BJ (cell line): ENCODE measurements around the gene DCUN1D4. TPM values are rescaled to one million over a fixed set of nuclear protein-coding genes. Genes with fewer than 3 reads are reported as not detected.
A peak's percentile ranks its signal among the peaks of the same experiment; 100 is the strongest.

Experiments
- CTCF ChIA-PET: fragments of 350-600 bp; formaldehyde crosslinking; extraction: SDS; loops from one replicate; lab custom pipeline; 2021; ENCODE audit warnings: antibody characterized with exemption, inconsistent platforms; lab: Yijun Ruan, JAX
- POLR2A ChIA-PET: fragments of 300-600 bp; sonication (Branson Sonifier 250); formaldehyde crosslinking; extraction: SDS; loops from one replicate; lab custom pipeline; 2021; ENCODE audit warnings: antibody characterized with exemption; lab: Charles Lee
- DNase-seq: peaks from one replicate; pipeline ENCODE4 v3.0.0-alpha.2; 2011; ENCODE audit warnings: low read depth
- H3K27me3 ChIP-seq: 2 replicates; pipeline ENCODE4 v1.6.0; 2011; ENCODE audit warnings: low read length; ENCODE audit not compliant: control insufficient read depth, insufficient read depth
- H3K36me3 ChIP-seq: 2 replicates; pipeline ENCODE4 v1.5.1; 2011; ENCODE audit warnings: low read length; ENCODE audit not compliant: control insufficient read depth, insufficient read depth
- H3K4me3 ChIP-seq: 2 replicates; pipeline ENCODE4 v1.5.1; 2011; ENCODE audit warnings: low read depth, mild to moderate bottlenecking, control low read depth, low read length
- polyA plus RNA-seq: library from polyadenylated mRNA; depleted of rRNA; stranded (reverse); fragments of >200 nt; gene quantifications from 2 replicates; pipeline ENCODE4 v1.2.3, GENCODE V29; 2011
- TF ChIP-seq, protein P1 (sequence below): IDR thresholded peaks from 2 replicates; pipeline ENCODE4 v1.5.1; 2011; ENCODE audit warnings: low read depth, mild to moderate bottlenecking, control low read depth, inconsistent platforms, low read length, moderate library complexity; ENCODE audit not compliant: insufficient read depth

DCUN1D4 gene
- polyA plus RNA-seq, 1 experiment = 50.7 TPM

DNA sequence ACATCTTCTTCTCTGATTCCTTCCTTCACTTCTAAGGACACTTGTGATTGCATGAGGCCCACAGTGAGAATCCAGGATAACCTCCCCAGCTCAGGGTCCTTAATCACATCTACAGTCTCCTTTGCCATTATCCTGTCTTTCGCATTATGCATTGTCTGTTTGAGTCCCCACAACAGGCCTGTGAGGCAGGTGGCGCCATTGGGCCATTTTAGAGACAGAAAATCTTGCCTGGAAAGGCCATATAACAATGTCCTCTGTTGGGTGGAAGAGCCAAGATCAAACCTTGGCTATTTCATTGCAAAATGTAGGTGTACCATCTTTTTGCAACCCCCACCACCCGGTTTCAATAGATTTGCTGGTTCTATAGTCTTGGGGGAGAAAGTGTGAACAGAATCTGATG, 11.8 kb upstream of the DCUN1D4 start:
- H3K36me3 ChIP-seq = no peaks in the 10 kb centered on the region
- DNase-seq = no peak
- H3K27me3 ChIP-seq = peaks cover 1% of the 10 kb centered on the region; the same call in 1 of the 2 replicates
- H3K4me3 ChIP-seq = no peak overlapping the region
- ChIA-PET POLR2A (no interaction called here), CTCF (interaction anchor here (0.6 to 2.1 kb wide), 6 partner anchors 10 to 259 kb away, joined by 3 to 8 read pairs (median 4); no protein-coding TSS in a partner anchor)
- TF ChIP-seq, protein P1, sequence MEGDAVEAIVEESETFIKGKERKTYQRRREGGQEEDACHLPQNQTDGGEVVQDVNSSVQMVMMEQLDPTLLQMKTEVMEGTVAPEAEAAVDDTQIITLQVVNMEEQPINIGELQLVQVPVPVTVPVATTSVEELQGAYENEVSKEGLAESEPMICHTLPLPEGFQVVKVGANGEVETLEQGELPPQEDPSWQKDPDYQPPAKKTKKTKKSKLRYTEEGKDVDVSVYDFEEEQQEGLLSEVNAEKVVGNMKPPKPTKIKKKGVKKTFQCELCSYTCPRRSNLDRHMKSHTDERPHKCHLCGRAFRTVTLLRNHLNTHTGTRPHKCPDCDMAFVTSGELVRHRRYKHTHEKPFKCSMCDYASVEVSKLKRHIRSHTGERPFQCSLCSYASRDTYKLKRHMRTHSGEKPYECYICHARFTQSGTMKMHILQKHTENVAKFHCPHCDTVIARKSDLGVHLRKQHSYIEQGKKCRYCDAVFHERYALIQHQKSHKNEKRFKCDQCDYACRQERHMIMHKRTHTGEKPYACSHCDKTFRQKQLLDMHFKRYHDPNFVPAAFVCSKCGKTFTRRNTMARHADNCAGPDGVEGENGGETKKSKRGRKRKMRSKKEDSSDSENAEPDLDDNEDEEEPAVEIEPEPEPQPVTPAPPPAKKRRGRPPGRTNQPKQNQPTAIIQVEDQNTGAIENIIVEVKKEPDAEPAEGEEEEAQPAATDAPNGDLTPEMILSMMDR = peak; percentile 74

DNA sequence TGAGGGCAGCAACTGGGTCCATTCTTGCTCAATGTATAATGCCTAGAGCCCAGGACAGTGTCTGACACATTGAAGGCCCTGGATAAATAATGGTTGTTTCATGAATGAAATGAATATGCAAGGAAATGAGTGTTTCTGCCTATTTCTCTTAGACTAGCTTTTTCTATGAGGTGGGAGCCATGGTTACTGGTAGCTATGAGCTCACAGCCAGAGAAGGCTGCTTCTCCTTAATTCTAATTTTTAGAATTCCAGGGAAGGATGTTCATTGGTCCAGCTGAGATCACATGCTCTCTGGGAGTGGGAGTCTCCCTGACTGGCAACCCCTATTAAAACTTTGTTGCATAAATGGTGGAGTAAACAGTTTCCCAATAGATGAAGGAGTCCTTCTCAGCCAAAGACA, 9.7 kb upstream of the DCUN1D4 start:
- H3K36me3 ChIP-seq = no peaks in the 10 kb centered on the region
- TF ChIP-seq, protein P1 = no peak
- POLR2A ChIA-PET = no interaction called here
- CTCF ChIA-PET = interaction anchor here (0.5 to 1.3 kb wide), 2 partner anchors 75 to 205 kb away, joined by 3 read pairs; partner anchors contain the start of gene SGCB
- DNase-seq = no peak
- no peak overlapping the region for H3K4me3 ChIP-seq
- 0 out of 2 replicates have a peak, but pooled peaks cover 1% of the 10 kb centered on the region for H3K27me3 ChIP-seq

DNA sequence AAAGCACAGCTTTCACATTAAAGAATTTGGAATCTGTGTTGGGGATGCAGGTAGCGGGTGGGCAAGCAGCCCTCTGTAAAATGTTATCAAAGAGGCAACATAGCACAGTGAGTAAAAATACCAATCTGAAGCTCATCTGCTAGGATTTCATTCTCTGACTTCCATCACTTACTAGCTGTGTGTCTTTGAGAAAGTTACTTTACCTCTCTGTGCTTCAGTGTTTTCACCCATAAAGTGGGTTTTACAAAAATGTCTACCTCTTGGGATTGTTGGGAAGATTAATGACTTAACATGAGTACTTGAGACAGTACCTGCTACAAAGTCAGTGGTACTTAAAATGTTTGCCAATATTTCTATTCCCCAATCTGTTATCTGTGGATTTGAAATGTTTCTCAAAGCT, 7.9 kb upstream of the DCUN1D4 start:
- POLR2A ChIA-PET = no interaction called here
- Histone ChIP-seq H3K36me3 (no peaks in the 10 kb centered on the region), H3K27me3 (0 out of 2 replicates have a peak, but pooled peaks cover 1% of the 10 kb centered on the region), H3K4me3 (no peak overlapping the region)
- no peak for DNase-seq
- TF ChIP-seq, protein P1 = no peak
- CTCF ChIA-PET = interaction anchor here (1.4 kb wide), 1 partner anchor 191 kb away, joined by 4 read pairs; no protein-coding TSS in a partner anchor

DNA sequence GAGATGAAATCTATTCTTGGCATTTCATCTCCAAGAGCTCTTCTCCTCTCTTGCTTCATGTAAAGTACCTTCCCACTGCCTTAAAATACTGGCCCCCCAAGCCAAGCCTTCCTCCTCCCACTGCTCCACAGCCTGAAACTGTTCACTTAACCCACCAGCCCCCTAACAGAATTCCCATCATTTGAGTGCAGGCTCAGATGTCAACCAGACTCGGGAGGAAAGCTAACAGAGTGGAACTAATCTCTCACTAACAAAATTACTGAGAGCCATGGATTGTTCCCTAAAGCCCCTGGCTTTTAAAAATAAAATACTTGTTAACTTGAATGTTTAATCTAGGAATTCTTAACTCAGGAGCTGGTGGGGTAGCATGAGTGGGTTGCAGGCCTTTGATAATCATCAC, 7.1 kb upstream of the DCUN1D4 start:
- no peak for DNase-seq
- ChIA-PET POLR2A (no interaction called here), CTCF (interaction anchor here (1.4 kb wide), 1 partner anchor 191 kb away, joined by 4 read pairs; no protein-coding TSS in a partner anchor)
- Histone ChIP-seq H3K36me3 (no peaks in the 10 kb centered on the region), H3K27me3 (0 out of 2 replicates have a peak, but pooled peaks cover 1% of the 10 kb centered on the region), H3K4me3 (no peak overlapping the region)
- TF ChIP-seq, protein P1 = no peak

DNA sequence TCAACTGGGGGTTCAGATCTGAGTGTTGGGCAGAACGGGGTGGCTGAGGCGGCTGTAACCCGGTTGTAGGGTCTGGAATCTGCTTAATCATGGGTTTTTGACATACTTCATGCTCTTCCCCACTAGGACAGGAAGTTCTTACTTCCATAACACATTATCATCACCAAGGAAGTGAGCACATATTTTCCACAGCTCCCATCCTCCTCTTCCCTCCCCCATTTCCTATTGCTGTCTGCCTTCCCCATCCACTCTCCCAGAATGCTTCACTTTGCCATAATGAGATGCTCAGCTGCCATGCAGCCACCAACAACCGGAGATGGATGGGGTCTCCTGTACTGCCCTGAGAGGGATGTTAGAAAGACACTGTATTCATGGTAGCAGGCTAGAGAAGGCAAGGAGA, 6.4 kb upstream of the DCUN1D4 start:
- POLR2A ChIA-PET = no interaction called here
- TF ChIP-seq, protein P1 = no peak
- DNase-seq = no peak
- Histone ChIP-seq H3K36me3 (no peaks in the 10 kb centered on the region), H3K27me3 (0 out of 2 replicates have a peak, but pooled peaks cover 1% of the 10 kb centered on the region), H3K4me3 (no peak overlapping the region)
- CTCF ChIA-PET = interaction anchor here (1.4 kb wide), 1 partner anchor 190 kb away, joined by 4 read pairs; no protein-coding TSS in a partner anchor
